ENCODE results near the gene KCNK17. TPM values are rescaled to one million over a fixed set of nuclear protein-coding genes. Genes with fewer than 3 reads are reported as not detected.

Gene KCNK17
- total RNA-seq, 1 donor from 2014 or later = not detected

DNA sequence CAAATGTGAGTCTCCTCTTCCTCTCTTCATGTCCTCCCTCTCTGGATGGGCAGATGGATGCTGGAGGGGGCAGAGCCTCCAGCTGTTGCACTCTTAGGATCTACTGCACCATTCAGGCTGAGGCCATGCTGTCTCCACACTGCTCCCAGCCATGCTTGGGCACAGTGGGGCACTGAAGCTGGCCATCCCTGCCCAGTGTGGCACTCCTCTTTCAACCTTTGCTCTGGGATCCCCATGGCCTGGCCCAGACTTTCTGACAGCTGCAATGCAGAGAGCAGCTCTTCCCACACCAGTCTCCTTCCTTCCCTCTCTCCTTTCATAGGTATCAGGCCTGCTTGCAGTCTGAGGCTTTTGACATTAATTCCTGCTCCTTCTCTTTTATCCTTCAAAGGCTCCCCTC lies 9.3 kb downstream of the KCNK17 start:
- TF ChIP-seq, protein P1, sequence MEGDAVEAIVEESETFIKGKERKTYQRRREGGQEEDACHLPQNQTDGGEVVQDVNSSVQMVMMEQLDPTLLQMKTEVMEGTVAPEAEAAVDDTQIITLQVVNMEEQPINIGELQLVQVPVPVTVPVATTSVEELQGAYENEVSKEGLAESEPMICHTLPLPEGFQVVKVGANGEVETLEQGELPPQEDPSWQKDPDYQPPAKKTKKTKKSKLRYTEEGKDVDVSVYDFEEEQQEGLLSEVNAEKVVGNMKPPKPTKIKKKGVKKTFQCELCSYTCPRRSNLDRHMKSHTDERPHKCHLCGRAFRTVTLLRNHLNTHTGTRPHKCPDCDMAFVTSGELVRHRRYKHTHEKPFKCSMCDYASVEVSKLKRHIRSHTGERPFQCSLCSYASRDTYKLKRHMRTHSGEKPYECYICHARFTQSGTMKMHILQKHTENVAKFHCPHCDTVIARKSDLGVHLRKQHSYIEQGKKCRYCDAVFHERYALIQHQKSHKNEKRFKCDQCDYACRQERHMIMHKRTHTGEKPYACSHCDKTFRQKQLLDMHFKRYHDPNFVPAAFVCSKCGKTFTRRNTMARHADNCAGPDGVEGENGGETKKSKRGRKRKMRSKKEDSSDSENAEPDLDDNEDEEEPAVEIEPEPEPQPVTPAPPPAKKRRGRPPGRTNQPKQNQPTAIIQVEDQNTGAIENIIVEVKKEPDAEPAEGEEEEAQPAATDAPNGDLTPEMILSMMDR (IDR thresholded peaks at IDR 0.05) = no peak
- Histone ChIP-seq H3K9me3 (no peaks in the 10 kb centered on the region), H3K4me1 (no peaks in the 10 kb centered on the region), H3K4me3 (no peak overlapping the region), H3K27me3 (no peaks in the 10 kb centered on the region), H3K27ac (no peak overlapping the region), H3K36me3 (no peaks in the 10 kb centered on the region)
- DNase-seq (ENCODE audit: low spot score in 2 of 2) = no peak
- intact Hi-C loops (cut with DNase I) = loop anchor here (10.0 kb wide), 2 partner anchors 330 to 430 kb away; no protein-coding TSS in a partner anchor

DNA sequence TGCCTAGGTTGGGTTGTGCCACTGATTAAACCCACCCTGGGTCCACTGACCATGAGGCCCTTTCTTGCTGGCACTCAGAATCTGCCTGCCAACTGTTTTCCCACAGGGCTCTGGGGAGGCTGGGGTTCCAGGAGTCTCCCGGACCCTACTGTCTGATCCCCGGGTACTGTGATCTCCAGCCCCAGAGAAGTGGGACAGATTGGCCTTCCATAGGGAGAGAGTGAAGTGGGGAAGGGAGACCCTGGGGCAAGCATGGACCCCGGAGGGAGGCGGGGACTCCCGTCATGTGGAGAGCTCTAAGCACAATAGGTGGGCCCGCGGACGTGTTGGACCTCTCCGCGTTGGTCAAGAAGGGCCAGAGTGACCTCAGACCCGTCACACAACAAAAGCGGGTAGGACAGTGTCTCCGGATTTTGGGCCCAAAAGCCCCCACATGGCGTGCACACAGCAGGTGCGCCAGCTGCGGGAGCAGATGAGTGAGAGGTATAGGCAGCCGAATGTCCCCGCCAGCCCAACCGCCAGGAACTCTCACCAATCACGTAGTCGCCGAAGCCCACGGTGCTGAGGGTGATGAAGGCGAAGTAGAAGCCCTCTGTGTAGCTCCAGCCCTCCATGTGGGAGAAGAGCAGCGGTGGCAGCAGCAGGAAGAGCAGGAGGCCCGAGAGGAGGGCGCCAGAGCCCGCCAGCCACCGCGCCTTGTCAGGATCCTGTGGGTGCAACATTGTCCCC lies 10.6 kb downstream of the KCNK17 start:
- Histone ChIP-seq H3K36me3 (peaks cover 0 to 3% of the 10 kb centered on the region in 2 donors), H3K4me3 (no peak overlapping the region), H3K27me3 (no peaks in the 10 kb centered on the region), H3K9me3 (no peaks in the 10 kb centered on the region), H3K27ac (no peak overlapping the region), H3K4me1 (no peaks in the 10 kb centered on the region)
- TF ChIP-seq, protein P1 (IDR thresholded peaks at IDR 0.05) = no peak
- no peak for DNase-seq (ENCODE audit: low spot score in 2 of 2)
- intact Hi-C loops (cut with DNase I) = loop anchor here (1.0 to 10.0 kb wide), 3 partner anchors 137 to 429 kb away; no protein-coding TSS in a partner anchor

DNA sequence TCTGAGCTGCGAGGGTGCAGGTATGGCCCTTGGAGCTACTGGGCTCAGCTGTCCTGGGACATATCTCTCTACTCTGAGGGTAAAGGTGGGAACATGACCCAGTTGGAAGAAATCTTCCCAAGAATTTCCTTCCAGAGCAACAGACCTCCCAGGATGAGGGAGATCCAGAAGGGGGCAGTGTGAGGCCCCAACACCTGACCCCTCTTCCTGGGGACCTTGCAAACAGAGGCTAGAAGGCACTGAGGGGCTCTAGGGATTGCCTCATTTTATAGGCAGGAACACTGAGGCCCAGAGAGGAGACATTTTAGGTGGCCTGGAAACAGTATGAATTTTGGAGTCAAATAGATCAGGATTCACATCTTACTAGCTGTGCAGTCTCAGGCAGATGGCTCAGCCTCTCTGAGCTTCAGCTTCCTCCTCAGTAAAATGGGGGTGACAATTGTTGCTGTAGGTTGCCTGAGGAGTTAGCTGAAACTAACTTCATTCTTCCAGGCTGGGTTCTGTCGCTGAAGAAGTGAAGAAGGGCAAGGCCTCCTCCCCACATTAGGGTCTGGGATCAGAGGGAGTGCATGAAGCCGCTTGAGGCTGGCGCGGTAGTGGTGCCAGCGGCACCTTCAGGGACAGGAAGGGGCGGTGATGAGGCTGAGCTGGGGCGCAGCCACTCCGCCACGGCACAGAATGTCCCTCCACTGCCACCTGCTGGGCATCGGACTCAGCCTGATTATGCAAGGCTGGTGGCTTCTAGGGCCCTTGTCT lies 11.4 kb downstream of the KCNK17 start:
- no peak overlapping the region for H3K27ac ChIP-seq
- H3K4me1 ChIP-seq = no peaks in the 10 kb centered on the region
- H3K36me3 ChIP-seq = peaks cover 0 to 3% of the 10 kb centered on the region in 2 donors
- intact Hi-C loops (cut with DNase I) = loop anchor here (1.0 to 10.0 kb wide), 3 partner anchors 137 to 428 kb away; no protein-coding TSS in a partner anchor
- DNase-seq (ENCODE audit: low spot score in 2 of 2) = peak in 1 of 2 donors; percentile 89
- H3K27me3 ChIP-seq = no peaks in the 10 kb centered on the region
- TF ChIP-seq, protein P1 (IDR thresholded peaks at IDR 0.05) = peak; percentile 78 to 85 (median 83)
- no peaks in the 10 kb centered on the region for H3K9me3 ChIP-seq
- H3K4me3 ChIP-seq = peak overlapping the region in 1 of 2 donors; percentile 24

DNA sequence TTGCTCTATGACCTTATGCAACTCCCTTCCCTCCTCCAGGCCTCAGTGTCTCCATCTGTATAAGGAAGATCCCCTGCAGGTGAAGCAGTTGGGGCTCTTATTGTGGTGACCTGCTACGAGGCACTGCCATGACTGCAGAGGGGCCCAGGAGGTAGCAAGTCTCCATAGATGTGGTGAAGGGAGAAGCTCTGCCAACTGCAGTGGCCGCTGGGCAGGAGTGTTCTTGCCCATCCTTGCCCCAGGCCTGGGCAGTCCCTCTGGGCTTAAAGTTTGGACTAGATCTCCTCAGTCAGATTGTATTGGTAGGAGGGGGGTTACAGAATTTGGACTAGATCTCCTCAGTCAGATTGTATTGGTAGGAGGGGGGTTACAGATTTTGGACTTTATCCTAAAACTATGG lies 12.2 kb downstream of the KCNK17 start:
- intact Hi-C loops (cut with DNase I) = loop anchor here (10.0 kb wide), 2 partner anchors 327 to 427 kb away; no protein-coding TSS in a partner anchor
- no peak overlapping the region for H3K27ac ChIP-seq
- H3K36me3 ChIP-seq = peaks cover 0 to 3% of the 10 kb centered on the region in 2 donors

DNA sequence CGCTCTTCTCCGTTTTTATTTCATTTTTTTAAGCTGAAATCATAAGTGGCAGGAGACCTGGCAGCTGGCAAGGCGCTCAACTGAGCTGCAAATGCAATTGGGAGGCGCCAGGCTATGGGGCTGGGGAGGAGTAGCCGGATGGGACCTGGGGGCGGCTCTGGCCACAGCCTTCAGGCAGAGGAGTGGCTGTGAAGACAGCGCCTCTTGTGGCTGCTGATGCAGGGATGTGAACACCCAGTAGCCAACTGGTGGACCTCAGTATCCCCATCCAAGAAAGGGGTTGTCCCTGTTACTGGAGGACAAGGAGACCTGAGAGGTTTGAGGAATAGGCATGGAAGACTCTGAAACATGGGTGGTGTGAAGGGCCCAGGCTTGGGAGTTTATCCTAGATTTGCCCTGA lies 12.6 kb downstream of the KCNK17 start:
- H3K27ac ChIP-seq = no peak overlapping the region
- H3K36me3 ChIP-seq = peaks cover 0 to 3% of the 10 kb centered on the region in 2 donors
- no peaks in the 10 kb centered on the region for H3K4me1 ChIP-seq
- TF ChIP-seq, protein P1 (IDR thresholded peaks at IDR 0.05) = peak in 1 of 3 experiments; percentile 25
- intact Hi-C loops (cut with DNase I) = loop anchor here (10.0 kb wide), 2 partner anchors 327 to 427 kb away; no protein-coding TSS in a partner anchor
- no peaks in the 10 kb centered on the region for H3K9me3 ChIP-seq
- H3K4me3 ChIP-seq = no peak overlapping the region
- no peaks in the 10 kb centered on the region for H3K27me3 ChIP-seq
- no peak for DNase-seq (ENCODE audit: low spot score in 2 of 2)

More for the DNA sequence above, 12.2 kb downstream of the KCNK17 start:
- TF ChIP-seq, protein P1 (IDR thresholded peaks at IDR 0.05) = no peak
- Histone ChIP-seq H3K4me3 (no peak overlapping the region), H3K4me1 (no peaks in the 10 kb centered on the region), H3K9me3 (no peaks in the 10 kb centered on the region), H3K27me3 (no peaks in the 10 kb centered on the region)
- DNase-seq (ENCODE audit: low spot score in 2 of 2) = no peak
